ENCODE results near the gene MAST4. TPM values are rescaled to one million over a fixed set of nuclear protein-coding genes. Genes with fewer than 3 reads are reported as not detected.

The MAST4 gene
- total RNA-seq, 1 donor from 2014 or later, result 19.1 TPM

DNA sequence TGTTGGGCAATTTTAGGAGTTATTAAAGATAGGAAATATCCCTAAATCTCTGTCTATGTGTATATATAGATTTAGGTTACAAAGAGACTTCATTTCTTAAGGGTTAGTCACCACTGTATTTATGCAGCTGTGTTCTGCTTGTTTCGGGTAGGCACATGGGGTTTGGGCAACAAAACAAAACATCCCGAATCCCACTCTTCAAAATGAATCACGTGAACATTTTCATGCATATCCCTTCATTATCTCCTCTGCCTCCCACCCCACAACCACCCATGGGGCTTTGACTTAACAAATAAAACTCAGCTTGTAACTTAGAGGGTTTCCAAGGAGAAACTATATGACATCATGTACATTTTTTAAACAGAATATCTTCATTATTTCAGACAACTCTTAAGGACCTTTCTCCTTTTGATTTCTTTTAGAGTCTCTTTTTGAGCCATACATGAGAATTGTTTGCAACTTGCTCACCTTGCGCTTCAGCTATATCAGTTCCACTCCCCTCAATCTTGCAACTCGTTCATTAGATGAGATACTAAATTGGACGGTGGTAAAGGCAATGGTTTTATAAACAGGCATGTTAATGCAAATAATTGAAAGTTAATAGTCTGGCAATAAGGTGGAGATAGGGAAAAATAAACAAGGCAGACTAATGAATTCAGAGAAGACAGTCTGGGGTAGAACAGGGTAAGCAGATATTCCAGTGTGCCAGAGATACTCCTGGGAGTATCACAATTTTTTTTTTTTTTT lies 463.7 kb downstream of the MAST4 start:
- Histone ChIP-seq H3K27me3 (ENCODE audit: control insufficient read depth, insufficient read depth, low read length) (no peaks in the 10 kb centered on the region), H3K36me3 (ENCODE audit: control insufficient read depth, insufficient read depth, low read length) (no peaks in the 10 kb centered on the region), H3K4me3 (ENCODE audit: low read depth, low read length) (no peak overlapping the region)
- no peak for DNase-seq (ENCODE audit: low read depth)
- TF ChIP-seq, protein P1, sequence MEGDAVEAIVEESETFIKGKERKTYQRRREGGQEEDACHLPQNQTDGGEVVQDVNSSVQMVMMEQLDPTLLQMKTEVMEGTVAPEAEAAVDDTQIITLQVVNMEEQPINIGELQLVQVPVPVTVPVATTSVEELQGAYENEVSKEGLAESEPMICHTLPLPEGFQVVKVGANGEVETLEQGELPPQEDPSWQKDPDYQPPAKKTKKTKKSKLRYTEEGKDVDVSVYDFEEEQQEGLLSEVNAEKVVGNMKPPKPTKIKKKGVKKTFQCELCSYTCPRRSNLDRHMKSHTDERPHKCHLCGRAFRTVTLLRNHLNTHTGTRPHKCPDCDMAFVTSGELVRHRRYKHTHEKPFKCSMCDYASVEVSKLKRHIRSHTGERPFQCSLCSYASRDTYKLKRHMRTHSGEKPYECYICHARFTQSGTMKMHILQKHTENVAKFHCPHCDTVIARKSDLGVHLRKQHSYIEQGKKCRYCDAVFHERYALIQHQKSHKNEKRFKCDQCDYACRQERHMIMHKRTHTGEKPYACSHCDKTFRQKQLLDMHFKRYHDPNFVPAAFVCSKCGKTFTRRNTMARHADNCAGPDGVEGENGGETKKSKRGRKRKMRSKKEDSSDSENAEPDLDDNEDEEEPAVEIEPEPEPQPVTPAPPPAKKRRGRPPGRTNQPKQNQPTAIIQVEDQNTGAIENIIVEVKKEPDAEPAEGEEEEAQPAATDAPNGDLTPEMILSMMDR (IDR thresholded peaks at IDR 0.05; ENCODE audit: insufficient read depth, low read length, poor library complexity, severe bottlenecking), result no peak

DNA sequence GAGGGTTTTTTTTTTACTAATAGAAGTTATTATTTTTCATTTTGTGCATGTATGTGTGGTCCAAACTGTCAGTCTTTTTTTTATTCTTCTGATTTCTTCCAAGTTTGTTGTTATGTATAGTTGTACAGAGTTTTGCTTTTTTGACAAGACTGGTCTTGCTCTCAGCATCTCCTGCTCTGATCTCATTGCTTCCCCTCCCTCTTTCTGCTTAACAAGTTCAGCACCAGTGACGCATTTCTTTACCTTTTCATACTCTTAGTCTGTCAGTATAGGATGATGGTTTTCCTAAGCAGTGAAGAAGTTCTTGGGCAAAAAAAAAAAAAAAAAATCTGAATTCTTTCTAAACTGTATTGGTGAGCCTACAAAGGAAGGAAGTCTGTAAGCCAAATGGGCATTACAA lies 465.3 kb downstream of the MAST4 start:
- TF ChIP-seq, protein P1 (IDR thresholded peaks at IDR 0.05; ENCODE audit: insufficient read depth, low read length, poor library complexity, severe bottlenecking), result no peak
- H3K4me3 ChIP-seq (ENCODE audit: low read depth, low read length), result no peak overlapping the region
- no peaks in the 10 kb centered on the region for H3K36me3 ChIP-seq (ENCODE audit: control insufficient read depth, insufficient read depth, low read length)
- DNase-seq (ENCODE audit: low read depth), result no peak
- H3K27me3 ChIP-seq (ENCODE audit: control insufficient read depth, insufficient read depth, low read length), result no peaks in the 10 kb centered on the region

DNA sequence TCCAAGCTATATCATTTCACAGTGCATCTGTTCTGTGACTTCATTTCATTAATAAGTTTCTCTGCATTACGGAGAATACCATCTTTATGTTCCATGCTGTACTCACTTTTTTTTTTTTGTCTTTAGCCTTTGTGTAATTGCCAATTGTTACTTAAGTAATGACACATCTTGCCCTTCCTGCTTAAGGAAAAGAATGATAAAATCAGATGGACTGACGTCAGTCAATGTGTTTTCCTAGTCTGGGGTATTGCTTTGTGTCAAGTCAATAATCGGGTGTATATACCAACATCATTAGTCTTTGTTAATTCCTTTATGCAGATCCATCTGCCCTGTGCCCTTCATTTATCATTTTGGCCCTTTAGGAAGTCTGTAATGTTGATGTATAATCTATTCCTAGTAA lies 466.9 kb downstream of the MAST4 start:
- no peaks in the 10 kb centered on the region for H3K27me3 ChIP-seq (ENCODE audit: control insufficient read depth, insufficient read depth, low read length)
- no peak overlapping the region for H3K4me3 ChIP-seq (ENCODE audit: low read depth, low read length)
- no peak for DNase-seq (ENCODE audit: low read depth)
- H3K36me3 ChIP-seq (ENCODE audit: control insufficient read depth, insufficient read depth, low read length), result no peaks in the 10 kb centered on the region
- TF ChIP-seq, protein P1 (IDR thresholded peaks at IDR 0.05; ENCODE audit: insufficient read depth, low read length, poor library complexity, severe bottlenecking), result no peak

DNA sequence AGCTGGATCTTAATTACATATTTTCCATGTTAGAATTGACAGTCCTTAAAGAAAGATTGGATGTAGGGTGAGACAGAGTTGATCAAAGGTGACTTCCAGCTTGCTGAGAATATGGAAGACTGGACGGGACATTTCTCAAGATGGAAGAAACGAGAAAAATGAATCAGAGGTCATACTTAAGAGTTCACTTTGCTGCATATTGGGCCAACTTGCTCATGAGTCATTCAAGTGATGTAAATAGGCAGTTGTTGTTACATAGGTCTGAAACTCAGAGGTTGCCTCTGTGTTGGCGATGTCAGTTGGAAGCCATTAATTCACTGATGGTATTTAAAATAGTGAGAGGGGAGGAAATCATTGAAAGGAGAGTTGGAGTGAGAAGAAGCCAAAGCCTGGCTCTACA lies 467.6 kb downstream of the MAST4 start:
- H3K4me3 ChIP-seq (ENCODE audit: low read depth, low read length), result no peak overlapping the region
- DNase-seq (ENCODE audit: low read depth), result no peak
- no peaks in the 10 kb centered on the region for H3K36me3 ChIP-seq (ENCODE audit: control insufficient read depth, insufficient read depth, low read length)
- H3K27me3 ChIP-seq (ENCODE audit: control insufficient read depth, insufficient read depth, low read length), result no peaks in the 10 kb centered on the region
- TF ChIP-seq, protein P1 (IDR thresholded peaks at IDR 0.05; ENCODE audit: insufficient read depth, low read length, poor library complexity, severe bottlenecking), result no peak

DNA sequence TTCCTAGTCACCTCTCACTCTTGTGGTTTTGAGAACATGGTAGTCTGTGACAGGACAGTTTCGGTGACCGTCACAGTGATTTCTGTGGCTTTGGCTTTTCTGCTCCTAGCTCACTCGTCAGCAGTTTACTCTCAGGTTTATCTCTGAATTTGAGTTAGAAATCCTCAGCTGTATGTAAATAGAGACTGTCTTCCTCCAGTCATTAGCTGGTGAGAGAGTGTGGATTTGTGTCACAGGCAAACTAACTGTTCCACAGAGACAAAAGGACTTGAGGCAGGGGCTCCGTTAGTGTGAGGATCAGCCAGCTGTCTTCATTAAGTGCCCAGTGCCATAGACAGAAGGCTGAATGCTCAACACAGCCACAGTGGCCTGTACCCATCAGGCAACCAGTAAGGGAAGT lies 469.0 kb downstream of the MAST4 start:
- H3K27me3 ChIP-seq (ENCODE audit: control insufficient read depth, insufficient read depth, low read length), result no peaks in the 10 kb centered on the region
- no peak overlapping the region for H3K4me3 ChIP-seq (ENCODE audit: low read depth, low read length)
- TF ChIP-seq, protein P1 (IDR thresholded peaks at IDR 0.05; ENCODE audit: insufficient read depth, low read length, poor library complexity, severe bottlenecking), result no peak
- DNase-seq (ENCODE audit: low read depth), result no peak
- no peaks in the 10 kb centered on the region for H3K36me3 ChIP-seq (ENCODE audit: control insufficient read depth, insufficient read depth, low read length)

DNA sequence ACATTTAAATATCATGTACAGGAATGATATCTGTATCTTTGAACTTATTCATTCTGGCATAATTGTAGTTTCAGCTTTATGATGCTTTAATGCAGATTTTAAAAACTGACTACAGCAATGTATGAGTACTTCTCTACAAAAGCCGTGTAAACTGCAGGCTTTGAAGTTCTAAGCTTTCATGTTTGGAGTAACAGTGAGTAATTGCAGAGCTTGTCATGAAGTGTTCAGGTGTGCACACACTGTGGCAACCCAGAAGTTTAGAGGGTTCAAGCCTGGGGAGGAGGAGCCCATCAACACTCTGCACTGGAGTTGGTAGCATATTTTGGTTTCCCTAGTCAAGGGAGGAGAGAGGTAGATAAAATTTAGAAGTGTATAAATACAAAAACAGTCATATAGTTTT lies 469.5 kb downstream of the MAST4 start:
- no peaks in the 10 kb centered on the region for H3K27me3 ChIP-seq (ENCODE audit: control insufficient read depth, insufficient read depth, low read length)
- no peak for DNase-seq (ENCODE audit: low read depth)
- H3K36me3 ChIP-seq (ENCODE audit: control insufficient read depth, insufficient read depth, low read length), result no peaks in the 10 kb centered on the region
- TF ChIP-seq, protein P1 (IDR thresholded peaks at IDR 0.05; ENCODE audit: insufficient read depth, low read length, poor library complexity, severe bottlenecking), result no peak
- H3K4me3 ChIP-seq (ENCODE audit: low read depth, low read length), result no peak overlapping the region

Measured in kidney epithelial cell (primary cell).